Kidney (tissue), 14 donors: Measurements from ENCODE around the gene ARFGAP3. TPM values are rescaled to one million over a fixed set of nuclear protein-coding genes. Genes with fewer than 3 reads are reported as not detected.

Source experiments
- DNase-seq, 5 donors: peaks; one replicate each; pipeline ENCODE4 v3.0.0-alpha.2; 2013 to 2020
- FAIRE-seq: peaks from 2 replicates; lab custom pipeline; 2012; peaks lifted over from hg19 to GRCh38; lab: Jason Lieb, UNC
- H3K27ac ChIP-seq, 2 donors: one replicate each; pipeline ENCODE4 v1.7.0; 2013; ENCODE audit warnings: low read depth in 2 of 2, low read length in 2 of 2, inconsistent platforms in 1 of 2
- H3K27me3 ChIP-seq: one replicate; pipeline ENCODE4 v1.7.1; 2013; ENCODE audit warnings: low read length, inconsistent platforms; ENCODE audit not compliant: control insufficient read depth, insufficient read depth
- H3K36me3 ChIP-seq, 3 donors: one replicate each; pipeline versions ENCODE4 v1.7.0 to v1.7.1; 2013; ENCODE audit warnings: low read length in 3 of 3, control low read depth in 1 of 3, inconsistent platforms in 1 of 3; ENCODE audit not compliant: insufficient read depth in 3 of 3, control insufficient read depth in 2 of 3
- H3K4me1 ChIP-seq, 3 donors: one replicate each; pipeline versions ENCODE4 v1.7.0 to v1.7.1; 2013; ENCODE audit warnings: low read length in 3 of 3, inconsistent platforms in 1 of 3, low read depth in 1 of 3; ENCODE audit not compliant: control insufficient read depth in 2 of 3, insufficient read depth in 2 of 3
- H3K4me3 ChIP-seq, 3 donors: one replicate each; pipeline versions ENCODE4 v1.7.0 to v1.8.1; 2013; ENCODE audit warnings: low read length in 3 of 3, control low read depth in 1 of 3, inconsistent platforms in 1 of 3
- H3K9ac ChIP-seq, 3 donors: one replicate each; pipeline versions ENCODE4 v1.7.0 to v1.7.1; 2013; ENCODE audit warnings: low read length in 3 of 3, control low read depth in 1 of 3, inconsistent platforms in 1 of 3
- H3K9me3 ChIP-seq, 3 donors: one replicate each; pipeline versions ENCODE4 v1.7.0 to v1.7.1; 2013; ENCODE audit warnings: low read length in 3 of 3, control low read depth in 1 of 3, inconsistent platforms in 1 of 3; ENCODE audit not compliant: control insufficient read depth in 2 of 3, insufficient read depth in 1 of 3
- intact Hi-C: fragments of 100-400 bp; cut with DNase I; formaldehyde crosslinking; loops from one replicate; pipeline ENCODE4 v1.11.1; 2022
- polyA plus RNA-seq: library from polyadenylated mRNA; stranded (reverse); fragments of 350-450 nt; fragmentation: Illumina TruSeq; extraction: RNeasy Lipid Tissue Mini Kit (QIAGEN cat#74804); gene quantifications from one replicate; pipeline ENCODE4 v1.2.3, GENCODE V29; 2014; ENCODE audit warnings: low read depth, low replicate concordance; ENCODE audit not compliant: insufficient read depth
- total RNA-seq: library from RNA; stranded (reverse); fragmentation: NEBNext Ultra II Directional; extraction: Animal tissue kit (Norgen Biotek cat#: 25700); gene quantifications from one replicate; pipeline ENCODE4 v1.2.1, GENCODE V29; 2021
- TF ChIP-seq, protein P1 (sequence below): IDR thresholded peaks from 3 replicates; pipeline ENCODE4 v1.5.1; 2012; ENCODE audit warnings: mild to moderate bottlenecking, moderate library complexity, borderline replicate concordance; ENCODE audit not compliant: insufficient read depth; ENCODE audit errors: extremely low read depth
- donor health status: control.
- donor health status: control.
- donor health status: control.
- donor health status: control.
- donor health status: control.
- donor health status: DM: yes; HTN: yes; CAD: no.
- donor health status: Normal renal cell carcinoma (clear cell type).

The ARFGAP3 gene
- total and polyA plus RNA-seq, 2 donors from 2014 or later, result 29.9 to 97.3 TPM

DNA sequence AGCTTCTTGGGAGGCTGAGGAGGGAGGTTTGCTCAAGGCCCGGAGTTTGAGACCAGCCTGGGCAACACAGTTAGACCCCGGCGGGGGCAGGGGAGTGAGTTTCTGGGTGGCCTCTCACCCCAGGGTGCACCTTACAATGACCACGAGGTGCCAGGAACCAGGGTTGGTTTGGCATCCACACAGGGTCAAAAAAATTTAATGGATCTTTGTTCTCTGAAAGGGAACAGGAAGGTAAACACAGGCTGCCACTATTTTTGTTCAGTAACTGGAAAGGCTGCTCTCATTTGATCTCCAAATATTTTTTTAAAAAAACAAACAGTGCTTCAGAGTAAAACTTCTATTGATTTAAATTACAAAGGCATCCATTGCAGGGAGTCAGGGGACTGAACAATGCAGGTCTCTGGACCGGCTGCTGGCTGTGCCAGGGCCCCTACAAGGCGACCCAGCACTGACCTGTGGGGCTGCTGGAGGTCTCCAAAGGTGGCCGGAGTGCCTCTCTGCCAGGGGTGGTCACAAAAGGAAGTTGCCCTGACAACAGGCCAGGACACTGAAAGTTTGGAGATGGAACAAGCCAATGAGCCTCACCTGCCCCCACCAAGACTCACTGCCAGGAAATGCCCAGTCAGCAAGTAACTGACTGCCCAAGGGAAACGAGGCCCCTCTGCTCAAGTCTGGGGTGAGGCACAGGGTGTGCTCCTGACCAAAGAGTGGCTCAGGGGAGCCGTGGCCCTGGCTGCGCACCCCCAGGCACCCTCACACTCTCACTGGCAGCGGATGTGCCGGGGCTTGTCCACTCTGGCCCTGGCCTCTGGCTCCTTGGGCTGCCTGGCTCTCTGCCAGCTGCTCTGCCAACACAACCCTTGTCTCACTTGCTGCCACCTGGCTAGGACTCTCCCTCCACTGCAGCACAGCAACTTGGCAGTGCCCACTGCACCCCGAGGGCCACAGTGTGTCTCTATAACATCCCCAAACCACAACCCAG, 51.8 kb downstream of the ARFGAP3 start:
- Histone ChIP-seq H3K27me3 (no peaks in the 10 kb centered on the region), H3K9me3 (no peaks in the 10 kb centered on the region), H3K4me3 (no peak overlapping the region), H3K4me1 (peaks cover 0 to 8% (median 7%) of the 10 kb centered on the region in 3 donors), H3K27ac (peak overlapping the region; percentile 74 to 82), H3K36me3 (peaks cover 0 to 39% (median 23%) of the 10 kb centered on the region in 3 donors), H3K9ac (peak overlapping the region in 2 of 3 donors; percentile 9 to 14)
- DNase-seq (peak in 2 of 5 donors; percentile 43 to 89), FAIRE-seq (no peak)
- TF ChIP-seq, protein P1, sequence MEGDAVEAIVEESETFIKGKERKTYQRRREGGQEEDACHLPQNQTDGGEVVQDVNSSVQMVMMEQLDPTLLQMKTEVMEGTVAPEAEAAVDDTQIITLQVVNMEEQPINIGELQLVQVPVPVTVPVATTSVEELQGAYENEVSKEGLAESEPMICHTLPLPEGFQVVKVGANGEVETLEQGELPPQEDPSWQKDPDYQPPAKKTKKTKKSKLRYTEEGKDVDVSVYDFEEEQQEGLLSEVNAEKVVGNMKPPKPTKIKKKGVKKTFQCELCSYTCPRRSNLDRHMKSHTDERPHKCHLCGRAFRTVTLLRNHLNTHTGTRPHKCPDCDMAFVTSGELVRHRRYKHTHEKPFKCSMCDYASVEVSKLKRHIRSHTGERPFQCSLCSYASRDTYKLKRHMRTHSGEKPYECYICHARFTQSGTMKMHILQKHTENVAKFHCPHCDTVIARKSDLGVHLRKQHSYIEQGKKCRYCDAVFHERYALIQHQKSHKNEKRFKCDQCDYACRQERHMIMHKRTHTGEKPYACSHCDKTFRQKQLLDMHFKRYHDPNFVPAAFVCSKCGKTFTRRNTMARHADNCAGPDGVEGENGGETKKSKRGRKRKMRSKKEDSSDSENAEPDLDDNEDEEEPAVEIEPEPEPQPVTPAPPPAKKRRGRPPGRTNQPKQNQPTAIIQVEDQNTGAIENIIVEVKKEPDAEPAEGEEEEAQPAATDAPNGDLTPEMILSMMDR, result no peak
- intact Hi-C loops, result no loop called here

DNA sequence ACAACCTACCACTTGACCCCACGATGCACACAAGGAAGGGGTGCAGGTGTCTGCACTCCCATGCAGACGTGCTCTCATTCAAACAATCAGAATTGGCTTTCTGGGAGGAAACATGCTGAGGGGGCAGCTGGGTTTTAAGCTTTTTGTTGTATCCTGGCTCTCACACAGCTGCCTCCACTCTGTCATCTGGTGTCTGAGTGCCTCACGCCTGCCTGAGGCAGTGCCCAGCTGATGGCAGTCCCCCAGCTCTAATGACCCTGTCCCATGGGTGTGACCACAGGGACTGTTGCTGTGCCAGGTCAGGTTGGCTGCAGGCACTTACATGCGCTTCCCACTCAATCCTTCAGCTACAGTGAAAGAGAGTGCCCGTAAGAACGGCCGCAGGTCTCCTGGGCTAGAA, 53.7 kb downstream of the ARFGAP3 start:
- Histone ChIP-seq H3K27me3 (no peaks in the 10 kb centered on the region), H3K27ac (no peak overlapping the region), H3K9ac (no peak overlapping the region), H3K4me1 (peaks cover 0 to 8% (median 7%) of the 10 kb centered on the region in 3 donors), H3K36me3 (peaks cover 0 to 30% (median 20%) of the 10 kb centered on the region in 3 donors), H3K9me3 (no peaks in the 10 kb centered on the region), H3K4me3 (no peak overlapping the region)
- FAIRE-seq, result no peak
- intact Hi-C loops, result no loop called here
- no peak for DNase-seq
- TF ChIP-seq, protein P1, result no peak

DNA sequence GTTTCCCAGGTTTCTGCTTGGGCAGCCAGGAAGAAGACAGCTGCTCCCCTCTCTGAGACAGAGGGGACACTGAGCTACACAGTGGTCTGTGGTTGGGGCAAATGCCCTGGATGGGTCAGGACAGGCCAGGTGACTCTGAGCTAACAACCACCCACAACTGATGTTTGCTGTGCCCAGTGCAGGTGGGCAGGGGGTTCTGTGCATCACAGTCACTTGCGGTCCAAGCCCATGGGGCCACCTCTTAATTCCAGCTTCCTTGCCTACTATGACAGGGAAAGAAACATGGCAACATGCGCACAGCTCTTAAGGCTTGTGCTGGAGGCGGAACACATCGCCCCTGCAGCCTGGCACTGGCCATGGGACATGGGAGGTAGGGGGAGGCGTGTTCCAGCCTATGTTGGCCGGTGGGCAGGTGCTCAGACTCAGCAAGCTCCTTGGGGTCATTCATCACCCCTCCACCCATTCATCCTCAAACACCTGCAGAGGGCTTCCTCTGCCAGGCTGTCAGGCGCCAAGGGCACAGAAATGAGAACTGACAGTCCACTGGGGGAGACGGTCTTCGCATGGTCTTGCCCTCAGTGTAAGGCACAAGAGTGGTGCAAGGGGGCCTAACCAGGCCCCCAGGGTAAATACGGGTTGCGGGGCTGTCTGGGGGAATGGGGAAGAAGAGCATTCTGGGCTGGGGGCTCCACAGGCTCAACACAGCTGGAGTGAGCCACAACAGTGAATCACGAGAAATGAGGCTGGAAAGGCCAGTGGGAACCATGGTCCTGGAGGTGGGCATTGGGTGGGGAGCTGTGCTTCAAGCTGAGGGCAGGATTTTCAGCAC, 55.6 kb downstream of the ARFGAP3 start:
- Histone ChIP-seq H3K9me3 (no peaks in the 10 kb centered on the region), H3K27ac (no peak overlapping the region), H3K27me3 (no peaks in the 10 kb centered on the region), H3K36me3 (peaks cover 2 to 27% (median 21%) of the 10 kb centered on the region in 3 donors), H3K4me1 (peaks cover 0 to 8% (median 7%) of the 10 kb centered on the region in 3 donors), H3K4me3 (no peak overlapping the region), H3K9ac (no peak overlapping the region)
- TF ChIP-seq, protein P1, result no peak
- DNase-seq (no peak), FAIRE-seq (no peak)
- intact Hi-C loops, result no loop called here
